Activated T-cell treated with anti-CD3 and anti-CD28 coated beads, Interleukin-2, amount 50 U/mL, for 72 hours (primary cell): ENCODE results near the gene PHC3. TPM values are rescaled to one million over a fixed set of nuclear protein-coding genes. Genes with fewer than 3 reads are reported as not detected.

ENCODE experiments used
- total RNA-seq, 2 donors: library from RNA; stranded (reverse); gene quantifications; one replicate each; pipeline ENCODE4 v1.2.3, GENCODE V29; 2022

PHC3 gene
- total RNA-seq, 2 donors from 2014 or later = 71.1 to 71.6 TPM

Other genes starting within 250 kb of the PHC3 start
- 100 to 1,000 TPM in 1 of 2 donors, 10 to 100 TPM in 1; 90.6 to 100 TPM for gene SEC62, start 214.9 kb downstream of the PHC3 start, total RNA-seq
- 10 to 100 TPM; 13.3 to 14.4 TPM for gene GPR160, start 143.7 kb downstream of the PHC3 start, total RNA-seq
- gene PRKCI, start 40.7 kb upstream of the PHC3 start, total RNA-seq = 10 to 100 TPM; 33.7 to 36.9 TPM
- 10 to 100 TPM; 36.2 to 37.3 TPM for gene SKIL, start 176.0 kb upstream of the PHC3 start, total RNA-seq
- not detected for gene CLDN11, start 237.1 kb upstream of the PHC3 start, total RNA-seq